Effector memory CD4-positive, alpha-beta T cell (primary cell): Measurements from ENCODE around the gene ATP5ME.
"Not testable (repeated sequence)": the region's sequence is repeated elsewhere in the genome, so short reads cannot be mapped to it uniquely, and the experiment has no call there.

Experiments used
- DNase-seq, 3 donors: peaks; one replicate each; pipeline ENCODE4 v3.0.0-alpha.2; 2020
- H3K27ac ChIP-seq: 2 replicates; pipeline ENCODE4 v1.7.0; 2013; ENCODE audit warnings: mild to moderate bottlenecking, low read length, moderate library complexity; ENCODE audit not compliant: insufficient read depth, poor library complexity, severe bottlenecking
- H3K27me3 ChIP-seq: replicated peaks from 2 replicates; pipeline ENCODE4 v1.7.0; 2013; ENCODE audit warnings: mild to moderate bottlenecking, low read length; ENCODE audit not compliant: insufficient read depth, control insufficient read depth, poor library complexity, severe bottlenecking
- H3K36me3 ChIP-seq: 2 replicates; pipeline ENCODE4 v1.7.0; 2013; ENCODE audit warnings: mild to moderate bottlenecking, low read length, moderate library complexity; ENCODE audit not compliant: control insufficient read depth, insufficient read depth
- H3K4me1 ChIP-seq: 2 replicates; pipeline ENCODE4 v1.7.0; 2013; ENCODE audit warnings: low read length, mild to moderate bottlenecking; ENCODE audit not compliant: control insufficient read depth, insufficient read depth, poor library complexity, severe bottlenecking
- H3K4me3 ChIP-seq: 2 replicates; pipeline ENCODE4 v1.7.0; 2013; ENCODE audit warnings: low read length, low read depth, mild to moderate bottlenecking; ENCODE audit not compliant: insufficient read depth, poor library complexity, severe bottlenecking
- H3K9me3 ChIP-seq: 2 replicates; pipeline ENCODE4 v1.7.0; 2013; ENCODE audit warnings: mild to moderate bottlenecking, low read length, moderate library complexity; ENCODE audit not compliant: control insufficient read depth

The ATP5ME gene

GRCh38 chr4:668219-668618, 5.9 kb downstream of the ATP5ME start:
- H3K9me3 ChIP-seq, H3K27me3 ChIP-seq, H3K4me3 ChIP-seq, DNase-seq, H3K27ac ChIP-seq: not testable (repeated sequence)
- peaks cover 15% of the 10 kb centered on the region for H3K4me1 ChIP-seq
- H3K36me3 ChIP-seq, result peaks cover 11% of the 10 kb centered on the region

GRCh38 chr4:667545-667925, 6.5 kb downstream of the ATP5ME start:
- Histone ChIP-seq H3K27ac (no peak overlapping the region), H3K36me3 (peaks cover 11% of the 10 kb centered on the region), H3K9me3 (no peaks in the 10 kb centered on the region), H3K4me3 (no peak overlapping the region), H3K27me3 (no peaks in the 10 kb centered on the region), H3K4me1 (peaks cover 16% of the 10 kb centered on the region)
- DNase-seq, result no peak

- Histone ChIP-seq H3K36me3 (peaks cover 5% of the 10 kb centered on the region), H3K27ac (no peak overlapping the region), H3K4me1 (peaks cover 16% of the 10 kb centered on the region), H3K9me3 (no peaks in the 10 kb centered on the region), H3K27me3 (no peaks in the 10 kb centered on the region), H3K4me3 (no peak overlapping the region)
- DNase-seq, result no peak
These were observed 7.1 kb downstream of the ATP5ME start for GRCh38 chr4:666822-667544.

- Histone ChIP-seq H3K36me3 (no peaks in the 10 kb centered on the region), H3K27ac (no peak overlapping the region), H3K4me1 (peaks cover 16% of the 10 kb centered on the region), H3K4me3 (no peak overlapping the region), H3K9me3 (no peaks in the 10 kb centered on the region), H3K27me3 (no peaks in the 10 kb centered on the region)
- DNase-seq, result no peak
These were observed 7.7 kb downstream of the ATP5ME start for GRCh38 chr4:666436-666810.

GRCh38 chr4:665751-666435, 8.2 kb downstream of the ATP5ME start:
- no peak overlapping the region for H3K27ac ChIP-seq
- H3K27me3 ChIP-seq, result no peaks in the 10 kb centered on the region
- H3K4me3 ChIP-seq, result no peak overlapping the region
- peaks cover 16% of the 10 kb centered on the region for H3K4me1 ChIP-seq
- H3K36me3 ChIP-seq, result no peaks in the 10 kb centered on the region
- no peaks in the 10 kb centered on the region for H3K9me3 ChIP-seq
- no peak for DNase-seq

GRCh38 chr4:665381-665750, 8.7 kb downstream of the ATP5ME start:
- Histone ChIP-seq H3K27me3 (no peaks in the 10 kb centered on the region), H3K36me3 (no peaks in the 10 kb centered on the region), H3K4me3 (no peak overlapping the region), H3K27ac (no peak overlapping the region), H3K4me1 (peaks cover 16% of the 10 kb centered on the region), H3K9me3 (no peaks in the 10 kb centered on the region)
- no peak for DNase-seq

- Histone ChIP-seq H3K36me3 (no peaks in the 10 kb centered on the region), H3K4me3 (no peak overlapping the region), H3K27ac (no peak overlapping the region), H3K9me3 (no peaks in the 10 kb centered on the region), H3K4me1 (peaks cover 16% of the 10 kb centered on the region), H3K27me3 (no peaks in the 10 kb centered on the region)
- no peak for DNase-seq
These were observed 9.3 kb downstream of the ATP5ME start for GRCh38 chr4:664713-665231.

- Histone ChIP-seq H3K27ac (peak overlapping the region; percentile 71), H3K4me3 (peak overlapping the region; percentile 76), H3K27me3 (no peaks in the 10 kb centered on the region), H3K4me1 (peaks cover 18% of the 10 kb centered on the region), H3K36me3 (no peaks in the 10 kb centered on the region), H3K9me3 (no peaks in the 10 kb centered on the region)
- peak; percentile 48 to 60 (median 58) for DNase-seq
These were observed 10.3 kb downstream of the ATP5ME start for GRCh38 chr4:663438-664428.

- no peaks in the 10 kb centered on the region for H3K27me3 ChIP-seq
- H3K27ac ChIP-seq, result peak overlapping the region; percentile 71
- no peaks in the 10 kb centered on the region for H3K36me3 ChIP-seq
- DNase-seq, result no peak
- H3K4me1 ChIP-seq, result peaks cover 18% of the 10 kb centered on the region
- H3K4me3 ChIP-seq, result peak overlapping the region; percentile 76
- no peaks in the 10 kb centered on the region for H3K9me3 ChIP-seq
These were observed 11.0 kb downstream of the ATP5ME start for GRCh38 chr4:663046-663437.
